IPS-18c (cell line): ENCODE measurements around the gene PPP1R8.
"Not testable (repeated sequence)": the region's sequence is repeated elsewhere in the genome, so short reads cannot be mapped to it uniquely, and the experiment has no call there.

Experiments used
- H3K4me3 ChIP-seq: 2 replicates; pipeline ENCODE4 v1.7.0; 2013; ENCODE audit warnings: low read depth, mild to moderate bottlenecking, low read length, moderate library complexity; ENCODE audit not compliant: insufficient read depth
- H3K9me3 ChIP-seq: one replicate; pipeline ENCODE4 v1.6.1; 2013; ENCODE audit warnings: mild to moderate bottlenecking, low read length, moderate library complexity; ENCODE audit not compliant: control insufficient read depth, insufficient read depth

Gene PPP1R8

GRCh38 chr1:27830621-27831440, at the start of gene PPP1R8:
Gene PPP1R8 (plus strand): TSS chr1:27830782. CDS start chr1:27830836, 54 bp downstream.
- no peaks in the 10 kb centered on the region for H3K9me3 ChIP-seq
- peak within 1 kb of the TSS; percentile 92 for H3K4me3 ChIP-seq

- no peak overlapping the region for H3K4me3 ChIP-seq
Measured at GRCh38 chr1:27782950-27783349, 47.6 kb upstream of the PPP1R8 start.

GRCh38 chr1:27784700-27785099, 45.9 kb upstream of the PPP1R8 start:
- Histone ChIP-seq H3K9me3 (no peaks in the 10 kb centered on the region), H3K4me3 (no peak overlapping the region)

More at GRCh38 chr1:27782950-27783349, 47.6 kb upstream of the PPP1R8 start:
- H3K9me3 ChIP-seq = no peaks in the 10 kb centered on the region

- no peak overlapping the region for H3K4me3 ChIP-seq
- H3K9me3 ChIP-seq = no peaks in the 10 kb centered on the region
Measured at GRCh38 chr1:27785781-27786455, 44.7 kb upstream of the PPP1R8 start.

GRCh38 chr1:27787895-27788294, 42.7 kb upstream of the PPP1R8 start:
- Histone ChIP-seq H3K4me3 (no peak overlapping the region), H3K9me3 (no peaks in the 10 kb centered on the region)

- H3K4me3 ChIP-seq = no peak overlapping the region
- H3K9me3 ChIP-seq = no peaks in the 10 kb centered on the region
Measured at GRCh38 chr1:27789540-27790041, 41.0 kb upstream of the PPP1R8 start.

GRCh38 chr1:27790270-27790669, 40.3 kb upstream of the PPP1R8 start:
- H3K4me3 ChIP-seq = not testable (repeated sequence)

GRCh38 chr1:27795601-27796000, 35.0 kb upstream of the PPP1R8 start:
- Histone ChIP-seq H3K9me3 (no peaks in the 10 kb centered on the region), H3K4me3 (no peak overlapping the region)

More at GRCh38 chr1:27790270-27790669, 40.3 kb upstream of the PPP1R8 start:
- H3K9me3 ChIP-seq = not testable (repeated sequence)

- Histone ChIP-seq H3K9me3 (no peaks in the 10 kb centered on the region), H3K4me3 (no peak overlapping the region)
Measured at GRCh38 chr1:27804791-27805190, 25.8 kb upstream of the PPP1R8 start.

GRCh38 chr1:27806758-27807157, 23.8 kb upstream of the PPP1R8 start:
- Histone ChIP-seq H3K4me3 (no peak overlapping the region), H3K9me3 (no peaks in the 10 kb centered on the region)

- Histone ChIP-seq H3K9me3 (no peaks in the 10 kb centered on the region), H3K4me3 (no peak overlapping the region)
Measured at GRCh38 chr1:27807385-27807784, 23.2 kb upstream of the PPP1R8 start.

GRCh38 chr1:27808131-27808530, 22.5 kb upstream of the PPP1R8 start:
- H3K4me3 ChIP-seq, H3K9me3 ChIP-seq: not testable (repeated sequence)

- Histone ChIP-seq H3K4me3 (no peak overlapping the region), H3K9me3 (no peaks in the 10 kb centered on the region)
Measured at GRCh38 chr1:27809883-27810282, 20.7 kb upstream of the PPP1R8 start.

GRCh38 chr1:27811741-27812500, 18.7 kb upstream of the PPP1R8 start:
- no peaks in the 10 kb centered on the region for H3K9me3 ChIP-seq

GRCh38 chr1:27816921-27817630, 13.5 kb upstream of the PPP1R8 start:
- Histone ChIP-seq H3K4me3 (no peak overlapping the region), H3K9me3 (no peaks in the 10 kb centered on the region)

More at GRCh38 chr1:27811741-27812500, 18.7 kb upstream of the PPP1R8 start:
- H3K4me3 ChIP-seq = no peak overlapping the region

GRCh38 chr1:27821761-27822315, 8.7 kb upstream of the PPP1R8 start:
- Histone ChIP-seq H3K4me3 (no peak overlapping the region), H3K9me3 (no peaks in the 10 kb centered on the region)

- Histone ChIP-seq H3K9me3 (no peaks in the 10 kb centered on the region), H3K4me3 (no peak overlapping the region)
Measured at GRCh38 chr1:27823784-27824183, 6.8 kb upstream of the PPP1R8 start.
